ENCODE data around the gene SKIL. TPM values are rescaled to one million over a fixed set of nuclear protein-coding genes. Genes with fewer than 3 reads are reported as not detected.
"Not testable (repeated sequence)": the region's sequence is repeated elsewhere in the genome, so short reads cannot be mapped to it uniquely, and the experiment has no call there.

The SKIL gene
- total RNA-seq, 1 donor from 2014 or later = 86.7 TPM

DNA sequence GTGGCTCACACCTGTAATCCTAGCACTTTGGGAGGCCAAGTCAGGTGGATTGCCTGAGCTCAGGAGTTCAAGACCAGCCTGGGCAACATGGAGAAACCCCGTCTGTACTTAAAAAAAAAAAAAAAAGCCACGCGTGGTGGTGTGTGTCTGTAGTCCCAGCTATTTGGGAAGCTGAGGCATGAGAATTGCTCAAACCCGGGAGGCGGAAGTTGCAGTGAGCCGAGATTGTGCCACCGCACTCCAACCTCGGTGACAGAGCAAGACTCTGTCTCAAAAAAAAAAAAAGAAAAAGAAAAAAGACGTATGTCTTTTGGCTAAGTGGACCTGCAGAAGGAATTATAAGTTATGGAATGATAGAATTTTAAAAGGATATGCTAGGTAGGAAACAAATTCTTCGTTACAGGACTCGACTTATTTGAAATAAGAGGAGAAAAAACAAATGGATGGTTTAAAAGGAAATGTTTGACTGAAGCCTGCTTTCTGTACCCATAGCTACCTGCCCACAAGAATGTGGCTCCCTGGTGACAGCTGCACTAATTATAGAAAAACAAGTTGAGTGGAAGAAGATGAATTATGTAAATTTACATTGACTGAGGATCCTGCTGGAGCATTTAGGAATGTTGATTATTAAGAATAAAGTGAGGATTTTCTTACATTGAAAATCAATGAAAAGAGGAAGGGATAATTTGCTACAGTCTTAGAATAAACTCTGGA is 36.0 kb upstream of the SKIL start:
- intact Hi-C loops (cut with DNase I) = no loop called here
- Histone ChIP-seq H3K4me3 (no peak overlapping the region), H3K36me3 (no peaks in the 10 kb centered on the region), H3K27ac (no peak overlapping the region), H3K27me3 (ENCODE audit: low read depth) (no peaks in the 10 kb centered on the region), H3K9me3 (no peaks in the 10 kb centered on the region), H3K4me1 (no peaks in the 10 kb centered on the region)
- peak; percentile 64 for DNase-seq
- TF ChIP-seq, protein P1, sequence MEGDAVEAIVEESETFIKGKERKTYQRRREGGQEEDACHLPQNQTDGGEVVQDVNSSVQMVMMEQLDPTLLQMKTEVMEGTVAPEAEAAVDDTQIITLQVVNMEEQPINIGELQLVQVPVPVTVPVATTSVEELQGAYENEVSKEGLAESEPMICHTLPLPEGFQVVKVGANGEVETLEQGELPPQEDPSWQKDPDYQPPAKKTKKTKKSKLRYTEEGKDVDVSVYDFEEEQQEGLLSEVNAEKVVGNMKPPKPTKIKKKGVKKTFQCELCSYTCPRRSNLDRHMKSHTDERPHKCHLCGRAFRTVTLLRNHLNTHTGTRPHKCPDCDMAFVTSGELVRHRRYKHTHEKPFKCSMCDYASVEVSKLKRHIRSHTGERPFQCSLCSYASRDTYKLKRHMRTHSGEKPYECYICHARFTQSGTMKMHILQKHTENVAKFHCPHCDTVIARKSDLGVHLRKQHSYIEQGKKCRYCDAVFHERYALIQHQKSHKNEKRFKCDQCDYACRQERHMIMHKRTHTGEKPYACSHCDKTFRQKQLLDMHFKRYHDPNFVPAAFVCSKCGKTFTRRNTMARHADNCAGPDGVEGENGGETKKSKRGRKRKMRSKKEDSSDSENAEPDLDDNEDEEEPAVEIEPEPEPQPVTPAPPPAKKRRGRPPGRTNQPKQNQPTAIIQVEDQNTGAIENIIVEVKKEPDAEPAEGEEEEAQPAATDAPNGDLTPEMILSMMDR (IDR thresholded peaks at IDR 0.05) = no peak
- no peak for ATAC-seq

DNA sequence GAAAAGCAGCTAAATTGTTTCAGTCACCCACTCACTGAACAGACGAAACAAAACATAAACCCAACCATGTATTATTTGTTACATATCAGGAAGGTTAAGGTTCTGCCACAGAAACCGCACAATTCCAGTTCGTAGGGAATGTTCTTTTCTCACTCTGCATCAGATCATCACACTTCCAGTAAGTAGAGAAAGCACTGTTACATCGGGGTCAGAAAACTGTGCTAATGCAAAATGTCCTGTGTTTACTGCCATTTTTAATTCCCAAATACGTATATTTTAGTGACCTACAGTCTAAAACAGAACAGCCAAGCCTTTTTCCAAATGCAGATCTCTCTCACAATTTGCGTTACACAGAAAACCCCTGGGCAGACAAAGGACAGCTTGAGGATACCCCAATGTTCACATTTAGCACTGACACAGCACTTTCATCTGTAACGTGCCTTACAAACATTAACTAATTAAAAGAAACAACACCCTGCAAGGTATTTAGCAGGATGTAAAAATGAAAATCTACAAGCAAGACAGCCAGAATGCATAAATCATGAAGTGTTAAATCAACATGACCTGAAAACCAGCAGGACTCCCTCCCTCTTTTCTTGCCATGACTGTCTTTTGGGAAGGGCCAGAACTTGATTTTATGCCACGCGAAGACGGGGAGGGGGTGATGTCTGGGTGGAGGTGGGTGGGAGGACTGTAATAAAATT is 34.8 kb upstream of the SKIL start:
- no peaks in the 10 kb centered on the region for H3K4me1 ChIP-seq
- H3K36me3 ChIP-seq = no peaks in the 10 kb centered on the region
- no peak for DNase-seq
- intact Hi-C loops (cut with DNase I) = no loop called here
- no peak overlapping the region for H3K4me3 ChIP-seq
- H3K9me3 ChIP-seq = no peaks in the 10 kb centered on the region
- TF ChIP-seq, protein P1 (IDR thresholded peaks at IDR 0.05) = no peak
- no peaks in the 10 kb centered on the region for H3K27me3 ChIP-seq (ENCODE audit: low read depth)
- ATAC-seq = no peak
- H3K27ac ChIP-seq = no peak overlapping the region

DNA sequence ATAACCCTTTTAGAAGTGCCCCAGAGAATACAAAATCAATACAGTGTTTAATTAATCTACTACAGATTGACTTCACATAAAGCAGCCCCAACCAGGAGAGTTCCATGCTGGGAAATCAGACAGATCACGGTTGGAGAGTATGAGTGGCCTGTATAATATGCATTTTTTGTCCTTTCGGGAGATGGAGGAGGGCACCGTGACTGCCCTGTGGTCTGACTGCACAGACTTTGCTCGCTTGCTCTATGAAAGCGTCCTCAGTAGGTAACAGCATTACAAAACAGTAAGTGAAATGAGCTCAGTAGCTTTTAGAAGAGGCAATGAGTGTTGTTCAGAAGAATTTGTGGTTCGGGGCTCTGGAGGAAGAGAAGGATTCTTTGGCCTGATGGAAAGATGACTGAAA is 34.2 kb upstream of the SKIL start:
- no peaks in the 10 kb centered on the region for H3K4me1 ChIP-seq
- H3K27ac ChIP-seq = no peak overlapping the region
- DNase-seq (no peak), ATAC-seq (no peak)
- H3K27me3 ChIP-seq (ENCODE audit: low read depth) = no peaks in the 10 kb centered on the region
- no peaks in the 10 kb centered on the region for H3K9me3 ChIP-seq
- H3K4me3 ChIP-seq = no peak overlapping the region
- intact Hi-C loops (cut with DNase I) = no loop called here
- H3K36me3 ChIP-seq = no peaks in the 10 kb centered on the region
- TF ChIP-seq, protein P1 (IDR thresholded peaks at IDR 0.05) = no peak

DNA sequence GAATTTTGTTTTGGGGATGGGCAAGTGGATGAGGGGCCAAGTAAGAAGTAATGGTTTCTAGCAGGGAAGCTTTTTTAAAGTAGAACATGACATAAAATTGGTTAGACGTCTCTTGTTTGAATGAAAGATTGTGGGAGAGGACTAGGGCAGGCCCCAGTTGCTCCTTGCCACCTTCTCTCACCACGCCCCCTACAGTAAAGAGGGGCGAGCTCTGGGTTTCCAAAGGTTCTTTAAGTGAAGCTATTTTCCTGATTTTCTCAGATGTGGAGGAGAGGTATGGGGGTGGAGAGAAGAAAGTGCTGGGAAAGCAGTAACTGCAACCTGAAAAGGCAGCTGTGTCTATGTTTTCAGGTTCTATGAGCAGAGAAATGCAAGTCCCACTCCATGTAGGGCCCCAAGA is 32.6 kb upstream of the SKIL start:
- TF ChIP-seq, protein P1 (IDR thresholded peaks at IDR 0.05) = no peak
- intact Hi-C loops (cut with DNase I) = no loop called here
- ATAC-seq = no peak

DNA sequence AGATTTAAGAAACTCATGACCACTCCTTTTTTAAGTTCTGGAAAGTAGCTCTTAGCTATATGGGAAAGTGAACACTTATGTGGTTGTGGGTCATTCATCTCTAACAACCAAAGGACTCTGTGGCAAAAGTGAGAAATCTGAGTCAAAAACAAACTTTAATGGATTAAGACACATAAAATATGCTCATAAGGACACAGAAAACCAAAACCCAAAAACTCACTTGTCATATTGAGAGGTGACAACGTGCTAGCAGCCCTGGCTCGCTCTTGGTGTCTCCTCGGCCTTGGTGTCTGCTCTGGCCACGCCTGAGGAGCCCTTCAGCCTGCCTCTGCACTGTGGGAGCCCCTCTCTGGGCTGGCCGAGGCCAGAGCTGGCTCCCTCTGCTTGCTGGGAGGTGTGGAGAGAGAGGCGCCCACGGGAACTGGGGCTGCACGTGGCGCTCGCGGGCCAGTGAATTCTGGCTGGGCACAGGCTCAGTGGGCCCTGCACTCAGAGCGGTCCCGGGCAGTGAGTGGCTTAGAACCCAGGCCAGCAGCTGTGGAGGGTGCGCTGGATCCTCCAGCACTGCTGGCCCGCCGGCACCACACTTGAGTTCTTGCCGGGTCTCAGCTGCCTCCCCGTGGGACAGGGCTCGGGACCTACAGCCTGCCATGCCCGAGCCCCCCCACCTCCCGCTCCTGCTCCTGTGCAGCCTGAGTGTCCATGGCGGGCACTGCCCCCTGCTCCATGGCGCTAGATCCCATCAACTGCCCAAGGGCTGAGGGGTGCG is 30.3 kb upstream of the SKIL start:
- Histone ChIP-seq H3K4me3 (no peak overlapping the region), H3K4me1 (peaks cover 6% of the 10 kb centered on the region), H3K27me3 (ENCODE audit: low read depth) (no peaks in the 10 kb centered on the region), H3K36me3 (no peaks in the 10 kb centered on the region), H3K27ac (no peak overlapping the region), H3K9me3 (no peaks in the 10 kb centered on the region)
- intact Hi-C loops (cut with DNase I) = no loop called here
- TF ChIP-seq, protein P1 (IDR thresholded peaks at IDR 0.05) = no peak
- no peak for ATAC-seq
- DNase-seq = no peak

More for the DNA sequence above, 32.6 kb upstream of the SKIL start:
- Histone ChIP-seq H3K27me3 (ENCODE audit: low read depth) (no peaks in the 10 kb centered on the region), H3K4me3 (no peak overlapping the region), H3K27ac (no peak overlapping the region), H3K9me3 (no peaks in the 10 kb centered on the region), H3K4me1 (no peaks in the 10 kb centered on the region), H3K36me3 (no peaks in the 10 kb centered on the region)
- no peak for DNase-seq

DNA sequence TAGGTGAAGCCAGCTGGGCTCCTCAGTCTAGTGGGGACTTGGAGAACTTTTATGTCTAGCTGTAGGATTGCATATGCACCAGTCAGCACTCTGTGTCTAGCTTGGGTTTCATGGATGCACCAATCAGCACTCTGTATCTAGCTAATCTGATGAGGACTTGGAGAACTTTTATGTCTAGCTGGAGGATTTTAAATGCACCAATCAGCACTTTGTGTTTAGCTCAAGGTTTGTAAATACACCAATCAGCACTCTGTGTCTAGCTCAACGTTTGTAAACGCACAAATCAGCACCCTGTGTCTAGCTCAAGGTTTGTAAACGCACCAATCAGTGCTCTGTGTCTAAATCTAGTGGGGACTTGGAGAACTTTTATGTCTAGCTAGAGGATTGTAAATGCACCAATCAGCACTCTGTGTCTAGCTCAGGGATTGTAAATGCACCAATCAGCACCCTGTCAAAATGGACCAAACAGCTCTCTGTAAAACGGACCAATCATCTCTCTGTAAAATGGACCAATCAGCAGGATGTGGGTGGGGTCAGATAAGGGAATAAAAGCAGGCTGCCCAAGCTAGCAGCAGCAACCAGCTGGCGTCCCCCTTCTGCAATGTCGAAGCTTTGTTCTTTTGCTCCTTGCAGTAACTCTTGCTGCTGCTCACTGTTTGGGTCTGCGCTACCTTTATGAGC is 29.5 kb upstream of the SKIL start:
- H3K4me1 ChIP-seq; H3K36me3 ChIP-seq; H3K27me3 ChIP-seq (ENCODE audit: low read depth); ATAC-seq; H3K4me3 ChIP-seq; intact Hi-C loops (cut with DNase I); H3K27ac ChIP-seq; DNase-seq; H3K9me3 ChIP-seq: not testable (repeated sequence)

Measured in lower lobe of right lung (tissue), 2 donors.